Fibroblast of gingiva (primary cell): ENCODE measurements around the gene NES.

Experiments used
- DNase-seq: peaks from one replicate; pipeline ENCODE4 v3.0.0-alpha.2; 2011; ENCODE audit warnings: low read depth

The NES gene

GRCh38 chr1:156622581-156623297 lies 54.5 kb downstream of the NES start:
- DNase-seq, result no peak

DNA sequence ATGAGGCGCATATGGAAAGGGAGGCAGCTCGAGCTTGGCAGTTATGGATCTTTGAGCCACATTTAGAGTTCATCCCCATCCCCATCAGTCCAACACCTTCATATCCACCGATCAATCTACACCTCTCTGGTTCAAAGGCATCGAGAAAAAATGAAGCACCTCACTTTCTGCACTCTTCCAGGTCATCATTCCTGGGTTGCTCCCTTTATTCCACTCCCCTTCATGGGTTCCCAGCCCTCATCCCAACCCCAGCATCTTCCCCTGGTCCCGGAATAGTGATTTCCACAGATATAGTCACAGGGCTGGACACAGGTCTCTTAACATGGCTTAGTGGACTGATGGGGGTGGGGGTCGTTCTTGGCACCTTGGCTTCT lies 57.6 kb downstream of the NES start:
- DNase-seq, result no peak

GRCh38 chr1:156618853-156619581 lies 58.2 kb downstream of the NES start, which contains the start of gene HAPLN2:
Gene HAPLN2 (plus strand): TSS chr1:156619415. CDS start chr1:156623491, 4,076 bp downstream.
- DNase-seq, result no peak
